ES-I3 (cell line): Measurements from ENCODE around the gene DNAH9.

ENCODE experiments used
- H3K36me3 ChIP-seq: 2 replicates; pipeline ENCODE4 v1.6.1; 2013; ENCODE audit warnings: mild to moderate bottlenecking, low read length, control low read depth, moderate library complexity; ENCODE audit not compliant: insufficient read depth
- H3K4me1 ChIP-seq: 2 replicates; pipeline ENCODE4 v1.6.1; 2013; ENCODE audit warnings: mild to moderate bottlenecking, control low read depth, low read length; ENCODE audit not compliant: insufficient read depth
- H3K9ac ChIP-seq: 2 replicates; pipeline ENCODE4 v1.6.1; 2013; ENCODE audit warnings: low read depth, mild to moderate bottlenecking, low read length, moderate library complexity
- H3K9me3 ChIP-seq: 2 replicates; pipeline ENCODE4 v1.6.1; 2013; ENCODE audit warnings: mild to moderate bottlenecking, low read length, moderate library complexity; ENCODE audit not compliant: control insufficient read depth, insufficient read depth

DNAH9 gene

DNA sequence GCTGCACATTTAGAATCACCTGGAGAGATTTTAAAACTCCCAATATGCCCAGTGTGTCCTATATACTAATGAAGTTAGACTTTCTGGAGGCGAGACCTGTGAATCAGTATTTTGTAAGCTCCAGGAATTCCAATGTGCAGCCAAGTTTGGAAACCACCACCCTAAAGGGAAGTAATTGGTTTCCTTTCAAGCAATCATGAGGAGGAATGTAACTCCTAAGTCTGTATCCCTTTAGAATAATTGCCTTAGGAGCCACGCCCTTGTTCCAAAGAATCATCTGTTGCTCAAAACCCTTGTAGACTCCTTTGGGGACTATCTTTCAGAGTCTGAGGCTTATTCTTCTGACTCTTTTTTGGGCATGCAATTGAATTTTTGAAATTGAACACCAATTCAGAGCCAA is 84.4 kb downstream of the DNAH9 start:
- Histone ChIP-seq H3K4me1 (no peaks in the 10 kb centered on the region), H3K36me3 (no peaks in the 10 kb centered on the region), H3K9me3 (no peaks in the 10 kb centered on the region), H3K9ac (no peak overlapping the region)

DNA sequence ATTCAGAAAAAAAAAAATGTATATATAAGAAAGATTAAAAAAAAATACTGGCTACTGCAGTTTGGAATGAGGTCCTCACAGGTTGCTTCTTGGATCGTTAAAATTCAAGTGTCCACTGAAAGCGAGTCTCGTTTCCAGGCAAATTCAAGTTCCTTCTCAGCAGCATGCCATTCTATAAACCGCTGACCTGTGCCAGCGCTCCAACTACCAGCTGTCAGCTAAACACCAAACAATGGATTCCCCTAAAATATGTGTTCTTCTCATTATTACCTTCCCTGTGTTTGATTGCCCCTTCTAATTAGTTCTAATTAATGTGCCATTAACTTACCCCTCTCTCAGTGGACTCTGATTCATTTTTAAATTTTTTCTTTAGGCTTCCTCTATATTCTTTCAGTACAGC is 92.4 kb downstream of the DNAH9 start:
- H3K9ac ChIP-seq: no peak overlapping the region
- no peaks in the 10 kb centered on the region for H3K4me1 ChIP-seq
- H3K9me3 ChIP-seq: no peaks in the 10 kb centered on the region
- H3K36me3 ChIP-seq: no peaks in the 10 kb centered on the region

- H3K9ac ChIP-seq: no peak overlapping the region
- no peaks in the 10 kb centered on the region for H3K4me1 ChIP-seq
- no peaks in the 10 kb centered on the region for H3K36me3 ChIP-seq
- H3K9me3 ChIP-seq: no peaks in the 10 kb centered on the region
Observed at GRCh38 chr17:11692688-11693087, 94.4 kb downstream of the DNAH9 start.

GRCh38 chr17:11693284-11693683 is 95.0 kb downstream of the DNAH9 start:
- Histone ChIP-seq H3K9me3 (no peaks in the 10 kb centered on the region), H3K9ac (no peak overlapping the region), H3K4me1 (no peaks in the 10 kb centered on the region), H3K36me3 (no peaks in the 10 kb centered on the region)

- Histone ChIP-seq H3K36me3 (no peaks in the 10 kb centered on the region), H3K9me3 (no peaks in the 10 kb centered on the region), H3K4me1 (no peaks in the 10 kb centered on the region), H3K9ac (no peak overlapping the region)
Observed at GRCh38 chr17:11700668-11701067, 102.4 kb downstream of the DNAH9 start.

- Histone ChIP-seq H3K9ac (no peak overlapping the region), H3K9me3 (no peaks in the 10 kb centered on the region), H3K36me3 (no peaks in the 10 kb centered on the region), H3K4me1 (no peaks in the 10 kb centered on the region)
Observed at GRCh38 chr17:11701911-11702310, 103.6 kb downstream of the DNAH9 start.

GRCh38 chr17:11704041-11704440 is 105.8 kb downstream of the DNAH9 start:
- Histone ChIP-seq H3K4me1 (no peaks in the 10 kb centered on the region), H3K9me3 (no peaks in the 10 kb centered on the region), H3K9ac (no peak overlapping the region), H3K36me3 (no peaks in the 10 kb centered on the region)

DNA sequence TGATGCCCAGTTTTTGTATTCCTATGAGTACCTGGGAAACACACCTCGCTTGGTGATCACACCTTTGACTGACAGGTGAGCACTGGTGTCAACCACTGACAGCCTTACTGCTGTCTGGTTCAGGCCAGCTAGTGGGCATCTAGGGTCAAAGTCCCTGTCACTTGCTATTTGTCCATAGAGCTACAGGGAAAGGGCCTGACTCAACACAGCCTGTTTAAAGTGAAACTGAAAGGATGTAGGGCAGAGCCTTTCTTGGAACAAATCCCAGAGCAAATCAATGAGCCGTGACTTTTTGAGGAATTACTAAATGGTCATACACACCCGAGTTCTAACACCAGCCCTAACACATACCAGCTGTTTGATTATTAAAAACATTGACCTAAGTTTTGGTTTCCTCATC is 106.8 kb downstream of the DNAH9 start:
- Histone ChIP-seq H3K36me3 (no peaks in the 10 kb centered on the region), H3K9ac (no peak overlapping the region), H3K4me1 (no peaks in the 10 kb centered on the region), H3K9me3 (no peaks in the 10 kb centered on the region)

GRCh38 chr17:11707586-11707985 is 109.3 kb downstream of the DNAH9 start:
- H3K9ac ChIP-seq: no peak overlapping the region
- no peaks in the 10 kb centered on the region for H3K36me3 ChIP-seq
- H3K9me3 ChIP-seq: no peaks in the 10 kb centered on the region
- no peaks in the 10 kb centered on the region for H3K4me1 ChIP-seq

GRCh38 chr17:11712456-11712855 is 114.2 kb downstream of the DNAH9 start:
- Histone ChIP-seq H3K4me1 (no peaks in the 10 kb centered on the region), H3K9me3 (no peaks in the 10 kb centered on the region), H3K9ac (no peak overlapping the region), H3K36me3 (no peaks in the 10 kb centered on the region)

DNA sequence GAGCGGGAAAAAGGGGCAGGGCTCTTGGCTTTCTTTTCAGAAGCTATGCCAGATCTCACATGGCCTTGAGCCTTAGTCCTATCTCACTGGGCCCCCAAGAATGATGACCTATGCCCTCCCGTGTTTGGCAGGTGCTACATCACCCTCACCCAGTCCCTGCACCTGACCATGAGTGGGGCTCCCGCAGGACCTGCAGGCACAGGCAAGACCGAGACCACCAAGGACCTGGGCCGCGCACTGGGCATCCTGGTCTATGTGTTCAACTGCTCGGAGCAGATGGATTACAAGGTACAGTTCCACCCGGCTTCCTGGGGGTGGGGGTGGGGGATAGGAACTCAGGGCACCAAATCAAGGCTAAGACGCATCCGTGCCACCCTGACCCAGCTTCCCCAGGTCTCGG is 120.9 kb downstream of the DNAH9 start:
- H3K36me3 ChIP-seq: no peaks in the 10 kb centered on the region
- no peaks in the 10 kb centered on the region for H3K9me3 ChIP-seq
- no peak overlapping the region for H3K9ac ChIP-seq
- no peaks in the 10 kb centered on the region for H3K4me1 ChIP-seq

GRCh38 chr17:11719856-11720255 is 121.6 kb downstream of the DNAH9 start:
- Histone ChIP-seq H3K9ac (no peak overlapping the region), H3K9me3 (no peaks in the 10 kb centered on the region), H3K36me3 (no peaks in the 10 kb centered on the region), H3K4me1 (no peaks in the 10 kb centered on the region)

DNA sequence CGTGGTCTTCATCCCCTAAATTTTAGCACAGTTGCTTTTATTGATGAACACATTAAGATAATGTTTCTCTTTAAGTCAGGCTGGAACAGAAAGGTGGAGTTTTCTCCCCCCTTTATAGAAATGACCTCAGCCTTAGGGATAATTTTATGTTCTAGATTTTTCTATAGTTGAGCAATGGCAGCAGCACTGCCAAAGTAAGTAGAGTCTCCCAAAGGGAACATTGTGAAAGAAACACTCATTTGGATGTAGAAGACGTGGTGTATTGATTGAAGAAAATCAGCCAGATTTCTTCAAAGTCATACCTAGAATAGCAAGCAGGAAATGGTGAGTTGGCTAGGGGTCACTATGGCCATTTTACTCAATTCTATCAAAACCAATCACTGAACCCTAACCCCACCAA is 122.5 kb downstream of the DNAH9 start:
- H3K9me3 ChIP-seq: no peaks in the 10 kb centered on the region
- no peaks in the 10 kb centered on the region for H3K36me3 ChIP-seq
- no peaks in the 10 kb centered on the region for H3K4me1 ChIP-seq
- H3K9ac ChIP-seq: no peak overlapping the region

DNA sequence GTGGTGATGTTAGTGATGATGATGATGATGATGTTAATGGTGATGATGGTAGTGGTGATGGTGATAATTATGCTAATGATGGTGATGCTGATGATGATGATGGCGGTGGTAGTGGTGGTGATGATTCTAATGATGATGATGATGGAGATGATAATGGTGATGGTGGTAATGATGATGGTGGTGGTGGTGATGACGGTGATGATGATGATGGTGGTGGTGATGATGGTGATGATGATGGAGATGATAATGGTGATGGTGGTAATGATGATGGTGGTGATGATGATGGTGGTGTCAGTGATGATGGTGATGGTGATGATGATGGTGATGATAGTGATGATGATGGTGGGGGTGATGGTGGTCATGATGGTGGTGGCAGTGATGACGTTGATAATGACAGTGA is 132.5 kb downstream of the DNAH9 start:
- H3K9me3 ChIP-seq: no peaks in the 10 kb centered on the region
- no peaks in the 10 kb centered on the region for H3K36me3 ChIP-seq
- 0 out of 2 replicates have a peak, but pooled peaks cover 12% of the 10 kb centered on the region for H3K4me1 ChIP-seq
- no peak overlapping the region for H3K9ac ChIP-seq

- H3K4me1 ChIP-seq: peaks cover 4% of the 10 kb centered on the region; the same call in 1 of the 2 replicates
- H3K9ac ChIP-seq: no peak overlapping the region
- no peaks in the 10 kb centered on the region for H3K36me3 ChIP-seq
- no peaks in the 10 kb centered on the region for H3K9me3 ChIP-seq
Observed at GRCh38 chr17:11736613-11737312, 138.5 kb downstream of the DNAH9 start.

- H3K4me1 ChIP-seq: peaks cover 4% of the 10 kb centered on the region; the same call in 1 of the 2 replicates
- no peak overlapping the region for H3K9ac ChIP-seq
- no peaks in the 10 kb centered on the region for H3K9me3 ChIP-seq
- no peaks in the 10 kb centered on the region for H3K36me3 ChIP-seq
Observed at GRCh38 chr17:11737313-11737679, 139.0 kb downstream of the DNAH9 start.
